SK-N-SH (cell line): ENCODE results near the gene NDUFA3. TPM values are rescaled to one million over a fixed set of nuclear protein-coding genes. Genes with fewer than 3 reads are reported as not detected.

Experiments
- CTCF ChIA-PET: fragments of 300-600, 350-600 bp; formaldehyde crosslinking; extraction: SDS; loops from one replicate; lab custom pipeline; 2021; lab: Yijun Ruan, JAX
- POLR2A ChIA-PET: fragments of 350-600 bp; sonication (Branson Sonifier 250); formaldehyde crosslinking; extraction: SDS; loops from one replicate; lab custom pipeline; 2020; ENCODE audit warnings: antibody characterized with exemption, inconsistent platforms; lab: Yijun Ruan, JAX
- DNase-seq: peaks from one replicate; pipeline ENCODE4 v3.0.0; 2012
- H2AFZ ChIP-seq: fragments of 200-600 bp; sonication (generic); 2 replicates; pipeline ENCODE4 v1.8.1; 2016; ENCODE audit warnings: antibody characterized with exemption, mild to moderate bottlenecking, low read depth
- H3F3A ChIP-seq: fragments of 200-600 bp; sonication (generic); replicated peaks from 2 replicates; pipeline ENCODE3; 2016; ENCODE audit warnings: antibody characterized with exemption, mild to moderate bottlenecking; ENCODE audit not compliant: insufficient read depth
- H3K27ac ChIP-seq, 2 experiments: fragments of 200-500 bp in 1 of 2; fragments of 200-600 bp in 1 of 2; sonication (Bioruptor generic) in 1 of 2; sonication (generic), shearing (Covaris generic) in 1 of 2; 2 replicates each; pipeline versions ENCODE4 v1.5.1 to v1.6.1; 2014 to 2016; ENCODE audit warnings: low read depth in 2 of 2, inconsistent platforms in 1 of 2, low read length in 1 of 2, mild to moderate bottlenecking in 1 of 2, mixed read lengths in 1 of 2
- H3K27me3 ChIP-seq: fragments of 200-600 bp; sonication (generic), shearing (Covaris generic); 2 replicates; pipeline ENCODE4 v1.6.1; 2016; ENCODE audit warnings: mixed run types; ENCODE audit not compliant: insufficient read depth
- H3K36me3 ChIP-seq, 2 experiments: fragments of 200-500 bp in 1 of 2; fragments of 200-600 bp in 1 of 2; sonication (Bioruptor generic) in 1 of 2; sonication (generic) in 1 of 2; replicated peaks in 1 of 2; 2 replicates each; pipeline versions ENCODE3 to v1.5.1; 2014 to 2016; ENCODE audit warnings: low read length in 1 of 2, mild to moderate bottlenecking in 1 of 2; ENCODE audit not compliant: insufficient read depth in 2 of 2, control insufficient read depth in 1 of 2
- H3K4me1 ChIP-seq, 2 experiments: fragments of 200-500 bp in 1 of 2; fragments of 200-600 bp in 1 of 2; sonication (Bioruptor generic) in 1 of 2; sonication (generic), shearing (Covaris generic) in 1 of 2; 2 replicates each; pipeline versions ENCODE4 v1.5.1 to v1.6.1; 2014 to 2016; ENCODE audit warnings: low read depth in 1 of 2, low read length in 1 of 2, mixed run types in 1 of 2; ENCODE audit not compliant: insufficient read depth in 2 of 2, control insufficient read depth in 1 of 2
- H3K4me2 ChIP-seq: fragments of 200-600 bp; sonication (generic), shearing (Covaris generic); 2 replicates; pipeline ENCODE4 v1.6.1; 2017; ENCODE audit warnings: mixed run types
- H3K4me3 ChIP-seq, 2 experiments: fragments of 200-500 bp in 1 of 2; fragments of 200-600 bp in 1 of 2; sonication (Bioruptor generic) in 1 of 2; sonication (generic), shearing (Covaris generic) in 1 of 2; 2 replicates each; pipeline versions ENCODE4 v1.5.1 to v1.8.1; 2014 to 2016; ENCODE audit warnings: low read depth in 2 of 2, inconsistent platforms in 1 of 2, low read length in 1 of 2, mild to moderate bottlenecking in 1 of 2, mixed read lengths in 1 of 2, moderate library complexity in 1 of 2
- H3K79me2 ChIP-seq: fragments of 200-600 bp; sonication (generic); 2 replicates; pipeline ENCODE4 v1.8.1; 2017; ENCODE audit warnings: mild to moderate bottlenecking; ENCODE audit not compliant: insufficient read depth
- H3K9ac ChIP-seq: fragments of 200-600 bp; sonication (generic); 2 replicates; pipeline ENCODE4 v1.6.1; 2017; ENCODE audit warnings: mixed run types
- H3K9me2 ChIP-seq: fragments of 200-600 bp; sonication (generic); 2 replicates; pipeline ENCODE4 v1.6.1; 2017; ENCODE audit warnings: mixed run types
- H3K9me3 ChIP-seq: fragments of 200-600 bp; sonication (generic); 2 replicates; pipeline ENCODE4 v1.6.1; 2017; ENCODE audit warnings: mixed run types, mild to moderate bottlenecking, moderate library complexity
- H4K20me1 ChIP-seq: fragments of 200-600 bp; sonication (generic); 2 replicates; pipeline ENCODE4 v1.6.1; 2017; ENCODE audit warnings: mild to moderate bottlenecking, mixed run types; ENCODE audit not compliant: insufficient read depth
- CTCF ChIP-seq: fragments of 200-600 bp; sonication (generic); IDR thresholded peaks from 2 replicates; pipeline ENCODE4 v1.6.1; 2017; ENCODE audit warnings: antibody characterized with exemption, mild to moderate bottlenecking, moderate library complexity
- FOSL2 ChIP-seq: IDR thresholded peaks from 2 replicates; pipeline ENCODE4 v1.4.0; 2012; ENCODE audit warnings: low read depth, mild to moderate bottlenecking, moderate library complexity, borderline replicate concordance
- FOXJ3 ChIP-seq: sonication (generic); formaldehyde crosslinking; IDR thresholded peaks from 2 replicates; pipeline ENCODE4 v1.5.1; 2020; ENCODE audit warnings: mild to moderate bottlenecking, missing genetic modification reagents
- FOXM1 ChIP-seq: IDR thresholded peaks from 2 replicates; pipeline ENCODE4 v1.4.0; 2012; ENCODE audit warnings: low read depth, mild to moderate bottlenecking
- IRF3 ChIP-seq: fragments of 150-350 bp; IDR thresholded peaks from 2 replicates; pipeline ENCODE4 v1.6.1; 2016; ENCODE audit warnings: mild to moderate bottlenecking, low read depth, low read length
- JUND ChIP-seq: IDR thresholded peaks from 2 replicates; pipeline ENCODE4 v1.4.0; 2012
- MAX ChIP-seq: IDR thresholded peaks from 2 replicates; pipeline ENCODE4 v1.4.0; 2012; ENCODE audit warnings: low read depth
- MEF2A ChIP-seq: IDR thresholded peaks from 2 replicates; pipeline ENCODE4 v1.4.0; 2012; ENCODE audit warnings: low read depth, borderline replicate concordance
- MXI1 ChIP-seq: IDR thresholded peaks from 2 replicates; pipeline ENCODE4 v1.6.1; 2012; ENCODE audit warnings: mild to moderate bottlenecking, low read depth, low read length, improper control_type of control experiment
- NFIC ChIP-seq: IDR thresholded peaks from 2 replicates; pipeline ENCODE4 v1.4.0; 2012; ENCODE audit warnings: borderline replicate concordance
- PBX3 ChIP-seq: IDR thresholded peaks from 2 replicates; pipeline ENCODE4; 2012
- POLR2AphosphoS5 ChIP-seq: IDR thresholded peaks from 2 replicates; pipeline ENCODE4 v1.6.1; 2012; ENCODE audit warnings: low read depth, low read length
- RAD21 ChIP-seq: IDR thresholded peaks from 2 replicates; pipeline ENCODE4 v1.6.1; 2012; ENCODE audit warnings: mild to moderate bottlenecking, low read length
- REST ChIP-seq: IDR thresholded peaks from 2 replicates; pipeline ENCODE4 v1.6.1; 2012; ENCODE audit warnings: mild to moderate bottlenecking, low read depth, low read length, moderate library complexity
- SMC3 ChIP-seq: IDR thresholded peaks from 2 replicates; pipeline ENCODE4 v1.6.1; 2012; ENCODE audit warnings: low read depth, low read length, improper control_type of control experiment
- TAF1 ChIP-seq: IDR thresholded peaks from 2 replicates; pipeline ENCODE4 v1.6.1; 2012; ENCODE audit warnings: low read depth, mild to moderate bottlenecking, low read length, moderate library complexity, borderline replicate concordance
- TCF12 ChIP-seq: IDR thresholded peaks from 2 replicates; pipeline ENCODE4 v1.4.0; 2012
- TEAD4 ChIP-seq: IDR thresholded peaks from 2 replicates; pipeline ENCODE4 v1.4.0; 2012; ENCODE audit warnings: mild to moderate bottlenecking, borderline replicate concordance; ENCODE audit not compliant: insufficient read depth
- WGBS: methylation state at CpG from one replicate; pipeline ENCODE4 v1.1.6; 2017; ENCODE audit warnings: low lambda C conversion rate; 5-methylcytosine and 5-hydroxymethylcytosine counted together
- polyA plus RNA-seq, 3 experiments: library from polyadenylated mRNA; depleted of rRNA; stranded (reverse); fragments of >200 nt; gene quantifications; 2 replicates each; pipeline ENCODE4 v1.2.3, GENCODE V29; 2012

Gene NDUFA3
- polyA plus RNA-seq, 1 of the 3 experiments (the other 2 are of a cell fraction) = 87.0 TPM

GRCh38 chr19:54136086-54136863 is 33.6 kb downstream of the NDUFA3 start:
- TF ChIP-seq TAF1 = no peak
- TF ChIP-seq FOXM1 = no peak
- no peak for TF ChIP-seq IRF3
- TF ChIP-seq POLR2AphosphoS5 = no peak
- no peak for TF ChIP-seq CTCF
- no peak for TF ChIP-seq TEAD4
- TF ChIP-seq MAX = no peak
- TF ChIP-seq REST = no peak
- TF ChIP-seq RAD21 = no peak
- no peak for TF ChIP-seq NFIC
- no peak for TF ChIP-seq MXI1
- no peak for TF ChIP-seq JUND
- TF ChIP-seq FOXJ3 = no peak
- TF ChIP-seq TCF12 = no peak
- TF ChIP-seq SMC3 = no peak
- TF ChIP-seq FOSL2 = no peak
- TF ChIP-seq PBX3 = no peak
- TF ChIP-seq MEF2A = no peak
- POLR2A ChIA-PET = interaction anchor here (0.9 to 3.0 kb wide), 6 partner anchors 13 to 615 kb away, joined by 3 to 30 read pairs (median 4); partner anchors contain the start of genes LENG1, MBOAT7, PRPF31 and TFPT
- H3K9me3 ChIP-seq = no peaks in the 10 kb centered on the region
- CTCF ChIA-PET = no interaction called here
- peaks cover 29% of the 10 kb centered on the region for H4K20me1 ChIP-seq
- H2AFZ ChIP-seq = peak overlapping the region; percentile 87
- H3F3A ChIP-seq = no peaks in the 10 kb centered on the region
- H3K9me2 ChIP-seq = no peaks in the 10 kb centered on the region
- H3K27ac ChIP-seq = peak overlapping the region; percentile 41 to 72; a peak in 3 of 4 replicates
- DNase-seq = peak; percentile 50
- H3K4me1 ChIP-seq = peaks cover 0 to 24% of the 10 kb centered on the region in 2 experiments; a peak in 1 of 4 replicates
- H3K79me2 ChIP-seq = peaks cover 37% of the 10 kb centered on the region
- peak overlapping the region; percentile 51; the same call in 1 of the 2 replicates for H3K9ac ChIP-seq
- H3K4me2 ChIP-seq = peak overlapping the region; percentile 99
- peak overlapping the region; percentile 62 to 71 for H3K4me3 ChIP-seq
- WGBS = 12% methylated on average over 29 of the region's 30 CpGs
- peaks cover 4 to 21% of the 10 kb centered on the region in 2 experiments for H3K36me3 ChIP-seq
- no peaks in the 10 kb centered on the region for H3K27me3 ChIP-seq
